Measurements from ENCODE around the gene ZNF616.

ZNF616 gene

DNA sequence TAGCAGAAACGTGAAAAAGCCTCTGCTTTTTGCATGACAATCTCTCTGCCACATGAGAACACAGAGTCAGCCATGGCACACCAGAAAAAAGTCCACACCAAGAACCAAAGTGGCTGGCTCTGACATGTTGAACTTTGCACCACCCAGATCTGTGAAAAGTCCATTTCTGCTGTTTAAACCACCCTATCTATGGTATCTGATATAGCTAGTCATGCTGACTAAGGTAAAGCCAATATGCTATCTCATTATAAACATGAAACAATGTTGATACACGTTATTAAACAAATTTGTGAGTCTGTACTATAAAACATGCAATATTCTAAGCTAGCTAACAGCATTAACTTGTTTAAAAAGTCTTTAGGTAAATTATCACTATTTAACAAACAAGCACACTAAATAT is 70.1 kb downstream of the ZNF616 start:
- no peak overlapping the region for H3K27ac ChIP-seq (ENCODE audit: low read depth, low read length)
- peaks cover 66 to 88% of the 10 kb centered on the region in 2 donors for H3K36me3 ChIP-seq (ENCODE audit: control insufficient read depth in 1 of 2, insufficient read depth in 2 of 2, low read length in 2 of 2)
- H3K4me3 ChIP-seq (ENCODE audit: low read depth in 1 of 2, low read length in 2 of 2), result peak overlapping the region in 1 of 2 donors; percentile 18
- no peaks in the 10 kb centered on the region for H3K4me1 ChIP-seq (ENCODE audit: control insufficient read depth in 1 of 2, insufficient read depth in 2 of 2, low read length in 2 of 2)
- no peaks in the 10 kb centered on the region for H3K27me3 ChIP-seq (ENCODE audit: control insufficient read depth in 1 of 2, insufficient read depth in 2 of 2, low read length in 2 of 2)
- H3K9ac ChIP-seq (ENCODE audit: low read depth in 1 of 2, low read length in 2 of 2), result no peak overlapping the region
- peaks cover 70 to 85% of the 10 kb centered on the region in 2 donors for H3K9me3 ChIP-seq (ENCODE audit: control insufficient read depth in 1 of 2, low read length in 2 of 2)

DNA sequence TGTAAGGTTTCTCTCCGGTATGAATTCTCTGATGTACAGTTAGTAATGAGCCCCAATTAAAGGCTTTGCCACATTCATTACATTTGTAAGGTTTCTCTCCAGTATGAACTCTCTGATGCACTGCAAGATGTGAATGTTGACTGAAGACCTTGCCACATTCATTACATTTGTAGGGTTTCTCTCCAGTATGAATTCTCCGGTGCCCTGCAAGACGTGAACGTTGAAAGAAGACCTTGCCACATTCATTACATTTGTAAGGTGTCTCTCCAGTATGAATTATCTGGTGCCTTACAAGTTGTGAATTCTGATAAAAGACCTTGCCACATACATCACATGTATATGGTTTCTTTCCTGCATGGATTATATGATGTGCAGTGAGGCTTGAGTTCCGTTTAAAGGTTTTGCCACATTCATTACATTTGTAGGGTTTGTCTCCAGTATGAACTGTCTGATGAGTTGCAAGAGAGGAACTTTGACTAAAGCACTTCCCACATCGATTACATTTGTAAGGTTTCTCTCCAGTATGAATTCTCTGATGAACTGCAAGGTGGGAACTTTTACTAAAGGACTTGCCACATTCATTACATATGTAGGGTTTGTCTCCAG is 73.4 kb downstream of the ZNF616 start:
- Histone ChIP-seq H3K27ac (ENCODE audit: low read depth, low read length) (no peak overlapping the region), H3K9me3 (ENCODE audit: control insufficient read depth in 1 of 2, low read length in 2 of 2) (peaks cover 86 to 90% of the 10 kb centered on the region in 2 donors), H3K4me1 (ENCODE audit: control insufficient read depth in 1 of 2, insufficient read depth in 2 of 2, low read length in 2 of 2) (no peaks in the 10 kb centered on the region), H3K4me3 (ENCODE audit: low read depth in 1 of 2, low read length in 2 of 2) (peak overlapping the region; percentile 18 to 52), H3K9ac (ENCODE audit: low read depth in 1 of 2, low read length in 2 of 2) (no peak overlapping the region), H3K27me3 (ENCODE audit: control insufficient read depth in 1 of 2, insufficient read depth in 2 of 2, low read length in 2 of 2) (no peaks in the 10 kb centered on the region), H3K36me3 (ENCODE audit: control insufficient read depth in 1 of 2, insufficient read depth in 2 of 2, low read length in 2 of 2) (peaks cover 71 to 73% of the 10 kb centered on the region in 2 donors)

DNA sequence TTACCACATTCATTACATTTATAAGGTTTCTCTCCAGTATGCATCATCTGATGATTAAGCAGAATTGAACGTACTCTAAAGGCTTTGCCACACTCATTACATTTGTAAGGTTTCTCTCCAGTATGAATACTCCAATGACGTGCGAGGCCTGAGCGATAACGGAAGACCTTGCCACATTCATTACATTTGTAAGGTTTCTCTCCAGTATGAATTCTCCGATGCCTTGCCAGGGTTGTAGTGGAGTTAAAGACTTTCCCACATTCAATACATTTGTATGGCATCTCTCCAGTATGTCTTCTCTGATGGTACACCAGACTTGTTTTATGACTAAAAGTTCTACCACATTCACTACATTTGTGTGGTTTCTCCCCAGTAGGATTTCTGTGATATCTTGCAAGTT is 74.3 kb downstream of the ZNF616 start:
- no peak overlapping the region for H3K9ac ChIP-seq (ENCODE audit: low read depth in 1 of 2, low read length in 2 of 2)
- no peaks in the 10 kb centered on the region for H3K27me3 ChIP-seq (ENCODE audit: control insufficient read depth in 1 of 2, insufficient read depth in 2 of 2, low read length in 2 of 2)
- H3K27ac ChIP-seq (ENCODE audit: low read depth, low read length), result no peak overlapping the region
- peaks cover 88 to 90% of the 10 kb centered on the region in 2 donors for H3K9me3 ChIP-seq (ENCODE audit: control insufficient read depth in 1 of 2, low read length in 2 of 2)
- no peaks in the 10 kb centered on the region for H3K4me1 ChIP-seq (ENCODE audit: control insufficient read depth in 1 of 2, insufficient read depth in 2 of 2, low read length in 2 of 2)
- peaks cover 62 to 63% of the 10 kb centered on the region in 2 donors for H3K36me3 ChIP-seq (ENCODE audit: control insufficient read depth in 1 of 2, insufficient read depth in 2 of 2, low read length in 2 of 2)
- H3K4me3 ChIP-seq (ENCODE audit: low read depth in 1 of 2, low read length in 2 of 2), result peak overlapping the region in 1 of 2 donors; percentile 48

Measured in duodenal mucosa (tissue), 2 donors.